K562 (cell line): ENCODE data around the gene CAMK2D.

Experiments
- CREB1 ChIP-seq, 2 experiments: sonication (generic) in 1 of 2; formaldehyde crosslinking in 1 of 2; IDR thresholded peaks; 2 replicates each; pipeline versions ENCODE4 v1.6.1 to v1.8.0; 2012 to 2022; ENCODE audit warnings: inconsistent platforms in 1 of 2, mild to moderate bottlenecking in 1 of 2, missing genetic modification reagents in 1 of 2, moderate library complexity in 1 of 2
- CTCF ChIP-seq, 3 experiments: IDR thresholded peaks in 2 of 3; conservative IDR thresholded peaks in 1 of 3; 2 replicates each; pipeline ENCODE4 v1.5.1; 2011 to 2012; ENCODE audit warnings: low read length in 3 of 3, mild to moderate bottlenecking in 3 of 3, control low read depth in 2 of 3, improper control_type of control experiment in 1 of 3, inconsistent platforms in 1 of 3, low read depth in 1 of 3, mixed read lengths in 1 of 3, moderate library complexity in 1 of 3; ENCODE audit not compliant: insufficient read depth in 2 of 3
- GTF2B ChIP-seq: IDR thresholded peaks from 2 replicates; pipeline ENCODE4 v1.6.1; 2011; ENCODE audit not compliant: insufficient read length; ENCODE audit errors: extremely low read depth
- NEUROD1 ChIP-seq: fragments of 150-350 bp; IDR thresholded peaks from 2 replicates; pipeline ENCODE4 v1.6.1; 2014; ENCODE audit warnings: borderline replicate concordance, low read length, low read depth; ENCODE audit not compliant: partially characterized antibody
- RAD51 ChIP-seq: fragments of 450-650 bp; IDR thresholded peaks from 2 replicates; pipeline ENCODE4 v1.7.1; 2016; ENCODE audit warnings: low read depth, mild to moderate bottlenecking, borderline replicate concordance
- RBM39 ChIP-seq: fragments of 200-400 bp; formaldehyde crosslinking; optimal IDR thresholded peaks from 2 replicates; pipeline ENCODE3; 2018; ENCODE audit warnings: low read depth, low read length
- SIN3A ChIP-seq, 2 experiments: fragments of 150-350 bp in 1 of 2; IDR thresholded peaks; 2 replicates each; pipeline ENCODE4 v1.6.1; 2011 to 2016; ENCODE audit warnings: borderline replicate concordance in 2 of 2, low read depth in 2 of 2, low read length in 2 of 2, mild to moderate bottlenecking in 2 of 2, moderate library complexity in 2 of 2; ENCODE audit not compliant: control insufficient read depth in 1 of 2
- SMARCA5 ChIP-seq: fragments of 450-650 bp; IDR thresholded peaks from 2 replicates; pipeline ENCODE4 v1.6.1; 2016
- SNRNP70 ChIP-seq: fragments of 200-400 bp; formaldehyde crosslinking; optimal IDR thresholded peaks from 2 replicates; pipeline ENCODE3; 2017; ENCODE audit warnings: low read depth, low read length
- TAF1 ChIP-seq: IDR thresholded peaks from 2 replicates; pipeline ENCODE4 v1.6.1; 2011; ENCODE audit warnings: mild to moderate bottlenecking, low read length, moderate library complexity; ENCODE audit not compliant: insufficient read depth, control insufficient read depth, severe bottlenecking; ENCODE audit errors: extremely low read depth
- TEAD1 ChIP-seq, 2 experiments: fragments of 450-650 bp in 1 of 2; sonication (generic) in 1 of 2; formaldehyde crosslinking; IDR thresholded peaks; 2 replicates each; pipeline versions ENCODE4 v1.4.0 to v1.8.0; 2020 to 2022; ENCODE audit warnings: mild to moderate bottlenecking in 2 of 2, missing genetic modification reagents in 1 of 2
- ZNF76 ChIP-seq: fragments of 250-450 bp; sonication (Bioruptor Pico); IDR thresholded peaks from 2 replicates; pipeline ENCODE4 v1.4.0; 2020; ENCODE audit warnings: mild to moderate bottlenecking, moderate library complexity, borderline replicate concordance
- ZNF77 ChIP-seq: fragments of 250-450 bp; sonication (Bioruptor Pico); IDR thresholded peaks from 2 replicates; pipeline ENCODE4 v1.5.0; 2020
- TF ChIP-seq, protein P1 (sequence below): fragments of 250-450 bp; sonication (Bioruptor Pico); IDR thresholded peaks from 2 replicates; pipeline ENCODE4 v1.4.0; 2020; ENCODE audit warnings: mild to moderate bottlenecking, moderate library complexity

GRCh38 chr4:113718252-113718651, 43.3 kb downstream of the CAMK2D start:
- TF ChIP-seq ZNF76 = no peak
- TF ChIP-seq, protein P1, sequence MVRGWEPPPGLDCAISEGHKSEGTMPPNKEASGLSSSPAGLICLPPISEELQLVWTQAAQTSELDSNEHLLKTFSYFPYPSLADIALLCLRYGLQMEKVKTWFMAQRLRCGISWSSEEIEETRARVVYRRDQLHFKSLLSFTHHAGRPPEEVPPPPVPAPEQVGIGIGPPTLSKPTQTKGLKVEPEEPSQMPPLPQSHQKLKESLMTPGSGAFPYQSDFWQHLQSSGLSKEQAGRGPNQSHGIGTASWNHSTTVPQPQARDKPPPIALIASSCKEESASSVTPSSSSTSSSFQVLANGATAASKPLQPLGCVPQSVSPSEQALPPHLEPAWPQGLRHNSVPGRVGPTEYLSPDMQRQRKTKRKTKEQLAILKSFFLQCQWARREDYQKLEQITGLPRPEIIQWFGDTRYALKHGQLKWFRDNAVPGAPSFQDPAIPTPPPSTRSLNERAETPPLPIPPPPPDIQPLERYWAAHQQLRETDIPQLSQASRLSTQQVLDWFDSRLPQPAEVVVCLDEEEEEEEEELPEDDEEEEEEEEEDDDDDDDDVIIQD = no peak
- no peak for TF ChIP-seq CTCF (IDR thresholded peaks at IDR 0.05 in 2 of 3, conservative IDR thresholded peaks at IDR 0.05 in 1 of 3; ENCODE audit: insufficient read depth in 2 of 3, low read depth in 1 of 3, low read length in 3 of 3)
- no peak for TF ChIP-seq CREB1 (IDR thresholded peaks at IDR 0.05)
- no peak for TF ChIP-seq CREB1 (CRISPR knock-in tag; IDR thresholded peaks at IDR 0.05)
- no peak for TF ChIP-seq TEAD1 (CRISPR knock-in tag; IDR thresholded peaks at IDR 0.05)
- no peak for TF ChIP-seq NEUROD1
- no peak for TF ChIP-seq TAF1
- no peak for TF ChIP-seq RBM39
- no peak for TF ChIP-seq SMARCA5
- TF ChIP-seq SIN3A (IDR thresholded peaks at IDR 0.05; ENCODE audit: borderline replicate concordance in 2 of 2, control insufficient read depth in 1 of 2, low read depth in 2 of 2, low read length in 2 of 2) = no peak
- no peak for TF ChIP-seq GTF2B
- no peak for TF ChIP-seq RAD51
- no peak for TF ChIP-seq ZNF77 (CRISPR knock-in tag)
- TF ChIP-seq SNRNP70 = no peak
